Measurements from ENCODE around the gene AFMID.

AFMID gene

GRCh38 chr17:78141437-78142118, 45.6 kb upstream of the AFMID start:
- DNase-seq (ENCODE audit: low read depth) = no peak
- no peak for TF ChIP-seq CTCF (IDR thresholded peaks at IDR 0.05; ENCODE audit: insufficient read depth, low read depth, low read length, missing control alignments)
- no peak overlapping the region for H3K4me3 ChIP-seq (ENCODE audit: low read depth, low read length)

GRCh38 chr17:78142119-78142861, 44.9 kb upstream of the AFMID start:
- H3K4me3 ChIP-seq (ENCODE audit: low read depth, low read length) = no peak overlapping the region
- no peak for TF ChIP-seq CTCF (IDR thresholded peaks at IDR 0.05; ENCODE audit: insufficient read depth, low read depth, low read length, missing control alignments)
- DNase-seq (ENCODE audit: low read depth) = no peak

- no peak for DNase-seq (ENCODE audit: low read depth)
- no peak for TF ChIP-seq CTCF (IDR thresholded peaks at IDR 0.05; ENCODE audit: insufficient read depth, low read depth, low read length, missing control alignments)
- no peak overlapping the region for H3K4me3 ChIP-seq (ENCODE audit: low read depth, low read length)
These were observed 43.7 kb upstream of the AFMID start for GRCh38 chr17:78143214-78144146.

GRCh38 chr17:78144147-78144719, 42.9 kb upstream of the AFMID start:
- no peak for TF ChIP-seq CTCF (IDR thresholded peaks at IDR 0.05; ENCODE audit: insufficient read depth, low read depth, low read length, missing control alignments)
- H3K4me3 ChIP-seq (ENCODE audit: low read depth, low read length) = no peak overlapping the region
- peak; percentile 73 for DNase-seq (ENCODE audit: low read depth)

GRCh38 chr17:78144736-78145641, 42.2 kb upstream of the AFMID start:
- no peak for TF ChIP-seq CTCF (IDR thresholded peaks at IDR 0.05; ENCODE audit: insufficient read depth, low read depth, low read length, missing control alignments)
- DNase-seq (ENCODE audit: low read depth) = no peak
- no peak overlapping the region for H3K4me3 ChIP-seq (ENCODE audit: low read depth, low read length)

GRCh38 chr17:78146471-78146869, 40.7 kb upstream of the AFMID start:
- TF ChIP-seq CTCF (IDR thresholded peaks at IDR 0.05; ENCODE audit: insufficient read depth, low read depth, low read length, missing control alignments) = no peak

More at GRCh38 chr17:78146471-78146869, 40.7 kb upstream of the AFMID start:
- no peak for DNase-seq (ENCODE audit: low read depth)
- no peak overlapping the region for H3K4me3 ChIP-seq (ENCODE audit: low read depth, low read length)
